ENCODE measurements around the gene PHF2.

GRCh38 chr9:93572221-93572620 lies 4.2 kb upstream of the PHF2 start:
- TF ChIP-seq CTCF (IDR thresholded peaks at IDR 0.05) (no peak), RXRA (IDR thresholded peaks at IDR 0.05; ENCODE audit: borderline replicate concordance, low read depth) (no peak), RCOR1 (IDR thresholded peaks at IDR 0.05; ENCODE audit: low read length) (no peak)

Data from SK-N-SH (cell line).